KG1 (cell line): Measurements from ENCODE around the gene OPN4.
A peak's percentile ranks its signal among the peaks of the same experiment; 100 is the strongest.

Experiments
- DNase-seq: peaks from one replicate; lab custom pipeline; 2025; lab: John Stamatoyannopoulos, UW

OPN4 gene

DNA sequence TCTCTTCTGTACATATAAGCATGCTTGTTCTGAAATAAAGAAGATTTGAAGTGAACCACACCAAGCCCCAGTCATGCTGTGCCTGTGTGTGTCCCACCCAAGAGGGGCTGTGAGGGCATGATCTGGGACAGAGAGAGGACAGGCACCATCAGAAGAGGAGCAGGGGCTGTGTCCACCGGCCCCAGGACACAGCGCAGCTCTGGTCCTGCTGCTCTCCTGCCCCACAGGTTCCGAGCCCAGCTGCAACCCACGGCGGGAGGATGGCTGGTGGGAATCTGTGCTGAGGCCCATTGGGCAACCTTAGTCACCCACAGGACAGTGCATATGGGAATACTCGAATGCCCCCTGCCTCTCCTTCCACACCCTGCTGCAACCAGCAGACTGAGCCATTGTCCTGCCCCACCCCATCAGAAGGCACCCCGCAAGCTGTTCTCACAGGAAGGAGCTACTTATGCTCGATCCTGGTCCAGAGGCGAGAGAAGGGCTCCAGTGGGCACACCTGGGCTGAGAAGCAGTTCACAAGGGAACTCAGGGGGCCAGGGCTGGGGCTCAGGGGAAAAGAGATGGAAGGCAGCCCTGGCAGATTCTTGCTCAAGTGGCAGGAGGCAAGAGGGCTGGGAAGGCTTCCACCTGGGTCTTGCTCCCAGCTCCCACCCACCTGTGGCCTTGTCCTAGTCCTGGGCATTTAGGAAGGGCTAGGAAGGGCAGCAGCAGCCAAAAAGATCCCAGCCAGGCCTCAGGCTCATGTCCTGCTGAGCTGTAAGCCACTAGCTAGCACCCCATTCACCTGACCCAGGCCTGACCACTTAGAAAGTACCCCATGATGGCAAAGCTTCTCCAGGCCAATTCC, 45.9 kb downstream of the OPN4 start:
- DNase-seq = no peak

DNA sequence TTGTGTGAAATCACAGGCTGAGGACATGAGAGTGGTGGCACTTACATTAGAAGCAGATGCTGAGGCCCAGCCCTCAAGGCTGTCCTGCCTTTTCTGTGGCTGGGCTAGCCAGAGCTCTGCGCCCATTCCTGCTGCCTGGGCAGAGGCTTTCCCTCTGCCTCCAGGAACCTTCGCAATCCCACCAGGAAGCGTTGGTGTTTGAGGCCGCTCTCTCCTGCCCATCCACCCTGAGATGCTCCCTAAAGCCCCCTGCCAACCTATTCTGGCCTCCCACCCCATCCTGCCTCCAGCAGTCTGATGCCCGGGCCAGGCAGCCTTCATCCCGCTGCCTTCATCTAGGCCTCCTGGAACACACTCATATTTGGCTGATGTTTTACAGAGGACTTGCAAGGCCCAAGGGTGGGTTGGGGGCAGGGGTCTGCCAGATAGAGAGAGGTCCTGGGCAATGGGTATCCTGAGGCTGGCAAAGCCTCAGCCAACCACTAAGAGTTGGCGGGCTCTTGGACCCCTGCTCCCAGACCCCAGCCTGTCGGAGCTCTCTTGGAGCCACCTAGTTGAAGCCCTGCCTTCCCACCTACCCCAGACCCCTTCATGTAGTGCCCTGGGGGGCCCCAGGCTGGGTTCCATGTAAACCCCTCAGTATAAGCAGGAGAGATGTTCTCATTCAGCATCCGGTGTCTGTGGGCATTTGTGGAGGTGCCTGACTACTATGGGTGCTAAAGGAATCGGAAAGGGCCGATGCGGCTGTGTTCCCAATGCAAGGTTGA, 46.7 kb downstream of the OPN4 start:
- no peak for DNase-seq

DNA sequence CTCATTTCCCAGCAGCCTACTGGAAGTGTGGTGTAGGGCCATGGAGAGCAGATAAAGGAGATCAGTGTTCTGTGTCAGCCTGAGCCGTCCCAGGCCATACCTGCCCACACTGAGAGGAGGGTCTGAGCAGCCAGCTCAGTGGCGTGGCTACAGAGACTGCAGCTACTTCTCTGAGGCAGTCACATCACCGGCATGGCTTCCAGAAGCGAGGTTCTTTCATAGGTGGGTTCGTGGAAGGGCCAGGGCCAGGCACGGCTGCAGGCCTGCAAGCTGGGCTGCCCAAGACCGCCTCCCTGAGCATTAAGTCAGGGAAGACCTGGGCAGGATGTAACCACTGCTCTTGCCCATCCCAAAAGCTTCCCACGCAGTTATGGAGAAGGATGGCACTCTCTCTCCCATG, 48.8 kb downstream of the OPN4 start:
- DNase-seq = no peak

DNA sequence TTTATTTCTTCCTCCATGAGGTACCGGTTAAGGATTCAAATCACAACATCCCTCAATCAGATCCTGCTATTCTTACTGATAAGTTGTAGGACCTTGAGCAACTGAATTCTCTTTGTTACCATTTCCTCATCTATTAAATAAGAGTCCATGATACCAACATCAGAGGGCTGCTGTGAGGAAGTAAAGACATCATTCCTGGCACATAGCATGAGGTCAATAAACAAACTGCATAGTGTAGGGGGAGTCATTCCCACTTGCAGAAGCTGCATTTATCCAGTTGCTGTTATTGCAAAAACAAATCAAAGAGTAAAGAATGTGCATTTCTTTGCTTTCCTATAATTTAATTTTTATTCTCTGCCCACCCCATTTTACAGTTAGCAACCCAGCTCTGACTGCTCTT, 50.8 kb downstream of the OPN4 start:
- DNase-seq = no peak

DNA sequence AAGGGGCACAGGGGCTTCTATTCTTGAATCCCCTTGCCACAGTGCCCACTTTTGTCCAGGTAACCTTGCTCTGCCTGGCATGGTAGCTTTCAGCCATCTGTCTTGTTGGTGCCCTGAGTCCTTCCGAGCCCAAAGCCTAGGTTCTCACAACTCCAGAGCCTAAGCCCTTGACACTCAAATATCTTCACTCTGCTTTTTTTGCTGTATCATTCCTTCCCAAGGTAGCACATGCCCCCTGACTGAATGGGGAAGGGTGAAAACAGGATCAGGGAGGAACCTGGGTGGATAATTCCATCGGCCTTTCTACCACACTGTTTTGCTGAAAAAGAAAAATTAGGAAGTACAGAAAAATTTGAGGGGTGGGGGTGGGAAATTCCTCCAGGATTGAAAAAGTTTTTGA, 51.6 kb downstream of the OPN4 start:
- no peak for DNase-seq

DNA sequence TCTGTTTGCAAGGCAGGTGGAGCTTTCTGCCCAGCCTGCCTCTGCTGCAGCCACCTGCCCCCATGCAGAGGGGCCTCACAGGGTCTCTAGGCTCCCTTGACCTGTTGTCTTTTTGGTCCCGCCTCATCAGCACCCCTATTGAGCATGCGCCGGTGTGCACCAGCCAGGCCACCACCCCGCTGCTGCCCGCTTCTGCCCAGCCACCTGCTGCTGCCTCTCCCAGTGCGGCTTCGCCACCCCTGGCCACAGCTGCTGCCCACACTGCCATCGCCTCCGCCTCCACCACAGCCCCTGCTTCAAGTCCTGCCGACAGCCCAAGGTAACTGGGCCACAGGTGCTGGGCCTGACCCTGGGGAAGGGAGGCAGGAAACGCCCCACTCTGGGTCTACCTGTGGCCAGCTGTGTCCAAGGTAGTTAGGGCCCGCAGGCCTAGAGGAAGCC, 52.1 kb downstream of the OPN4 start:
- DNase-seq = no peak

DNA sequence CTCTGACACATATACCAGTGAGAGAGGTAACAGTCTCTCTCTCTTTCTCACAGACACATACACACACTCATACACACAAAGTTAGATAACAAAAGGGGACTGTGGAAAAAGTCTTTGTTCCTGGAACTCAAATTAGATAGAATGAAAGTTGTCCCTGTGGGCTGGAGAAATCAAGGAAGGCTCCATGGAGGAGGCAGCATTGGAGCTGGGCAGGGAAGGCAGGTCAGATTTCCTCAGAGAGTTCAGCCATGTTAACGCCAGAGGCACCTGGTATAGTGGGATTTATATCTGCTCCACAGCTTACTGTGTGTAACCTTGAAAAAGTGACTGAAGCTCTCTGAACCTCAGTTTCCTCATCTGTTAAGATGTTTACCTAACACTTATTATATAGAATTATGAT, 52.6 kb downstream of the OPN4 start:
- no peak for DNase-seq

DNA sequence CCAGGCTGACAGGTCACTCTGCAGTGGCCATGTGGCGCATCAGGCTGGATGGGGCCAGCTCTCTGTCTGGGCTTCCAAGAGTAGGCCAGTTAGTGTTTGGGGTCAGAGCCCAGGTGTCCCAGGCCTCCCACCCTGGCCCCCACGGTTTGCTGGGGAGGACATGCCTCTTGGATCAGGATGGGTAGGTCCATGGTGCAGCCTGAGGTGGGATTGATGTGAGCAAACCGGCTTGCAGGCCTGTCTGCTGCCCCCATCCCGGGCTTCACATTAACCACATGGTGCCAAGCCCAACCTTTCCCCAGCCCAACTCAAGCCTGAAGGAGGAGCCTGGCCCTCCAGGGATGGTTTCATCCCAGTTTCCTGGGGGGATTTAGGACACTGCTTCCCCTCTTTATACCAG, 53.2 kb downstream of the OPN4 start:
- no peak for DNase-seq

DNA sequence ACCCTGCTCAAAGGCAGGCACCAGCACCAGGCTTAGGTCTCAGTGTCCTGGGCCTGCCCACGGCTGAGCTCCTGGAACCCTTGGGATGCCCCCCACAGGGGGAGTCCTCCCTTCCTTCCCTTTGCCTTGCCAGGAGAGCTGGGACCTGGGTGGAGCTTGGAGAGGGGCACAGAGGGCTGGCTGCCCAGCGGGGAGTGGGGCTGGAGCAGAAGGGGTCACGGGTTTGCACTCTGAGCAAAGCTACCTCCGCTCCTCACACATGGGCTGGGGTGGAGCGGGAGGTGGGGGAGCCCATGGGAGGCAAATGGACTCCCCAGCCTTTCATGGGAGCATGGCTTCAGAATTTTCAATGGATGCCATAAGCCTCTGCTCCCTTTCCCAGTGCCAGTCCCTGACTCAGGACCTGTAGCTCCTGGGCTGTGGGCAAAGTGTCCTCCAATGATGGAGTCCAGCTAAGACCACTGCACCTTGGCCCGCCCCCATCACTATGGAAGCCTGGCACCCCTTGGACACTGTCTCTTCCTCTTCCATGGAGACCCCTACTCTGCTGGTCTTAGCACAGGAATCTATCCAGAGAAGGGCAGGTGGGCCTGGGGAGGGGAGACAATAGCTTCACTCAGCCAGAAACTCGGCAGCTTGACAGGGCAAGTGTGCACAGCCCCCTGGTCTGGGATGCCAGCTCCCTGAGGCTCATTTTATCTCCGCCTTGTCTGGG, 53.9 kb downstream of the OPN4 start:
- no peak for DNase-seq

DNA sequence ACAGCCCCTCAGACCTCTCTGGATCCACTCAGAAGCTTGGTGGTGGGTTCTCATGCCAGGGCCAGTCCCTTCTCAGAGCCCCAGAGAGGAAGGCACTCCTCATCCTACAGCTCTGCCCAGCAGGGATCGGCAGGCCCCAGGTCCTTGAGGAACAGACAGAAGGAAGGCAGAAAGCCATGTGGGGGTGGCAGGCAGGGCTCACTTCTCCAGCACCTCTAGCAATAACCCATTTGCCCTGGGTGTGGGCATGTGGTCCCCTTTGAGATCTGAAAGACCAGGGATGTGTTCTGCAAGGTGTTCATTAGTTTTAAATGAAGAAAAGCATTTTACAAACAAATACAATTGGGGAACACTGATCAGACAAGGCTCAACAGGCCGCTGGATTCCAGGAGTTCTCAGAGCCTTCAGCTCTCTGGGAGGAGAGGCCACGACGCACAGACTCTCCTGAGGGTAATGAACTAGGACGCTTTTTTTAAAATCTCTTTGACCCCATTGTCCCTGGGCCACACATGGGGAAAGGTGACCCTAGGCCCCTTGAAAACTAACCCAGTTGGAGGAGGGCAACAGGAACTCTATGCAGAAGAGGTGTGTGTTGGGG, 54.5 kb downstream of the OPN4 start:
- DNase-seq = no peak

DNA sequence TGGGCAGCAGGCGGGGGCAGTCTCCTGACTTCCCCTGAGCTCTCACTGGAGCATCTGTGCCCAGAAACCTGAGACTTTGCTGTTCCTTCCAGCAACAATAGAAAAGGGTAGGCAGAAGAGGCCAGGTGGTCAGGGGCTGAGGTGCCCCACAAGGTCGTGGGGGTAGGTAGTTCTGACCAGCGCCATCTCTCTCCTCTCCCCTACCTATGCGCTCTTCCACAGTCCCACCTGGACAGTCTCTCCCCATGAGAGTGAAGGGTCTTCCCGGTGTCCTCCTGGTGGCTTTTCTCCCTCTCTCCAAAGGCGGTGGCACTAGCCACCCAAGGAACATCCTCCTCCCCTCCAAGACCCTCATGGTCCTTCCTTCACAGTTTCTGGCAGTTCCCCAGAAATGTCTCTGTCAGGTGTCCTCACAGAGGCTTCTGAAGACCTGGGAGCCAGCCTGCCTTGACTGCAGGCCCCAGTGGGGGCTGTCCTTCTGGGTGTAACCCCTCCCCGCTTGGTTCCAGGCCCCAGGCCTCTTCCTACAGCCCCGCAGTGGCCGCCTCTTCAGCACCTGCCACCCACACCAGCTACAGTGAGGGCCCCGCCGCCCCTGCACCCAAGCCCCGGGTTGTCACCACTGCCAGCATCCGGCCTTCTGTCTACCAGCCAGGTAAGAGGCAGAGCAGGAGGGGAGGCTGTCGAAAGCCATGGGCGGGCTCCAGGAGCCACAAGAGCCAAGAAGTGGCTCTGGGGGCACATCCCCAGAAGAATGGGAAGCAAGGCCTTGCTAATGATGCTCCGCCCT, 55.2 kb downstream of the OPN4 start:
- no peak for DNase-seq

DNA sequence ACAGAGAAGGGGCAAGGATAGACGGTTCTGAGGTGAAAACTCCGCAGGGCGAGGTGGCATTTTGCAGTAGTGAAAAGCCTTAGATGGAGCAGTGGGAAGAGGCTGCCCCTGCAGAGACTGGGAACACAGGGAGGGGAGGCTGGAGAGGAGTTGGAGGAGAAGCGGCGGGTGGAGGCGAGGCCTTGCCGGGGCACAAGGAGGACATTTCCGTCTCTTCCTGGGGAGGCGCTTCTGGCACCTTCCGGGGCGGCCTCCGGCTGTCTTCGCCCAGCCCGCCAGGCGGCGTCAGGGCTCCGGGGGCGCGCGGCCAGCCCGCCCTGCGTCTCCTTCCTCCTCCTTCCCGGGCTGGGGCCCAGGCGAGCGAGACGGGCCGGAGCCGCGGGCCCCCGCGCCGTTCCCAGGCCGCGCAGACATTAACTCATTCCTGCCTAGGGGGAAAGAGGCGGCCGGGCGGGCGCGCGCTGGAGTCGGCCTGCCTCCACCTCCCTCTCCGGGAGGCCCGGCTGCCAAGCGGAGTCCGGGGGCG, 56.7 kb downstream of the OPN4 start:
- peak; percentile 73 for DNase-seq

DNA sequence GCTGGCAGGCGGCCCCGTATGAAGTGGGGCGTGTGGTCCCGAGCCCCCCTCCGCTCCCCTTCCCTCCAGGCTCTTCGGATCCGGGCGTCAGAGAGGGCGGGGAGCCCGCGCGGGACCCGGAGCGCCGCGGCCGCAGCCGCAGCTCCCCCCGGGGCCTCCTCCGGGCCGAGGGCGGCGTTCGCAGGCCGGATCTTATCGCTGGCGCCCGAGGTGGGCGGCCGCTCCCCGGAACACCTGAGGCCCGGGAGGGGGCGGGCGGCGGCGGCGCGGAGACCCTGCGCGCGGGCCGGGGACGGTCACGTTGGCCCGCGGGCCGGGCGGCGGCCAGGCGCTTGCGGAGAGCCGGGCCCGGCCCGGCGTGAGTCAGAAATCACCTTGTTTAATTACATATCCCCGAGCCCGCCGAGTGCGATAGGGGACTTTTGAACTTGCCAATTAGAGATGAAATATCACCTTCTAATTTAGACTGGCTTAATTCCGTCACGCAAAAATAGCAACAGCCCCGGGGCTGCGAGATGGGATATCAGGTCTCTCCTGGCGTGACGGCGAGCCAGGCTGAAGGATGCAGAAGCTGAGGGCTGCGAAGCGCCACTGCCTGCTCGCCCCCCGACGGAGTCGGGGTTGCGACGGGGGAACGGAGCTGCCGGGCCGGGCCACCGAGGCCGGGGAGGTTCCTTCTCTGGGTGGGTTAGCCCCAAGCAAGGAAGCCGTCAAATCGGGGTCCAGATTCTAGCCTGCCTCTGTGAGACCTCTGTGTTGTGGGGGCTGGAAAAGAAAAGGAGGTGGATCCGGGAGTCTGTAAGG, 57.4 kb downstream of the OPN4 start:
- DNase-seq = peak; percentile 30

DNA sequence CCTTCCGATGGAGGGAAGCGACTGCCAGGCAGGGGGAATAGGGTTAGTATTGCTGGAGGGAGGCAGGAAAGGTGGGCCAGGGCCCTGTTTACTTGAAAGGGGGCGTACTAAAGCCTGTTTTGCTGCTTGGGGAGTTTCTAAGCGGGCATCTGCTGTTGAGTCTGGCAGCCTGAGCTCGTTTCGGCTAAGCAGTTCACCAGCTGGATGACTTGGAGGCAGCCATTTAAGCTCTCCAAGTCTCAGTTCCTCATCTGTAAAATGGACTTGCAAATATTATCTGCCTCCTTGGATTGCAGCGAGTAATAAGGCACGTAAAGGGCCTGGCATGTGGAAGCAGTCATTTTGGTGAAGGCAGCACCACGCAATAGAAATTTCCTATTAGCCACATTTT, 58.0 kb downstream of the OPN4 start:
- no peak for DNase-seq

DNA sequence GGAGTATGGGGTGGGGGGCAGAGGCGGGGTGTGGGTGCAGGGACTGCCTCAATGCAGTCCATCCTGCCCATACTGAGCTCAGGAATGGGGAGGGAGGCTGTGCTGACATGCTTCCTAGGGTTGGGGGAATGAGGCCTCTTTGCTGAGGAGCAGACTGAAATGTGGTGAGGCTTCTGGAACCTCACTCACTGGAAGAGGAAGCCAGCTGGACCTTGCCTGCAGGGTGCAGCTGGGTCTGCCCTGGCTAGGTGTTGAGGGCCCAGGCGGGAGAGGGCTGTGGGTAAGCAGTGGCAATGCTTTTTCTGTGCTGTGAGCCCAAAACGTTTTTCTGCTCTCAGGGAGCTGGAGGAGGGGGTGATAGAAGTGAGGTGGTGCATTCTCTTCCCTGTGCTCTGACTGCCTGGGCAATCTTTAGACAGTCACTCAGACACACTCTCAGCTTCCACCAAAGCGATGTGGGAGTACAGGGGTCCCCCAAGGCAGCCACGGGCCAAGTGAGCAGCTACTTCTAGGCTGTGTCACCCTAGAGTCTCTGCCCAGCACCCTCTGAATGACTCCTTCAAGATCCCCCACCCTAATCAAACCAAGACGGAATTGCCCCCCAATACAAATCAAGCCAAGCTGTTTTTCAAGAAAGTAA, 60.9 kb downstream of the OPN4 start:
- no peak for DNase-seq

DNA sequence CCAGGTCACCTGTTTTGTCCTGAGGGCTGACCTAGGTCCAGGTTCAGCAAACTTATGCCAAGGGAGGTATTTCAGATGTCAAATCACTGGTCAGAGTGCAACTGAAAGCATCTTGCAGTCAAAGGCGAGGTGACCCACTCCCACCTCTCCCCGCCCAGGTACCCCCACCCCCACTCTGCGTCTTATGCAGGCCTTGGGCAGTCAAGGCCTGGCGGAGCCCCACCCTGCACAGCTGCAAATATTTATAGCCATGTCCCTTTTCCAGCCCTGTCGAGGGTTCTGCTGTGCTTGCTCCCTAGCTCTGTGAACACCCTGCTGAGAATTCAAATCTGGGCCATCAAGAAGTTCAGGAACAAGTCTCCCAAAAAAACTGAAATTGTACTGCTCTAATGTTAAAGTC, 61.5 kb downstream of the OPN4 start:
- DNase-seq = no peak
